SK-N-SH treated with all-trans-retinoic acid at 6 μM for 48 hours (cell line): Measurements from ENCODE around the gene EN1.

Experiments used
- ATAC-seq: fragments of 200-7000 bp; cut with Tn5 transposase; 3 replicates; pipeline ENCODE4 v1.9.1; 2020; ENCODE audit warnings: mild to moderate bottlenecking, moderate library complexity
- BACH2 ChIP-seq: fragments of 250-450 bp; sonication (Bioruptor Pico); IDR thresholded peaks from 2 replicates; pipeline ENCODE4 v1.9.0; 2021; ENCODE audit warnings: mild to moderate bottlenecking, borderline replicate concordance
- CREB5 ChIP-seq: fragments of 250-450 bp; sonication (Bioruptor Pico); IDR thresholded peaks from 2 replicates; pipeline ENCODE4 v1.5.1; 2020; ENCODE audit warnings: low read depth, mild to moderate bottlenecking, moderate library complexity
- CSDC2 ChIP-seq: fragments of 250-450 bp; sonication (Bioruptor Pico); IDR thresholded peaks from 2 replicates; pipeline ENCODE4 v1.5.0; 2020; ENCODE audit warnings: mild to moderate bottlenecking, moderate library complexity
- CSRNP3 ChIP-seq: fragments of 250-450 bp; sonication (Bioruptor Pico); IDR thresholded peaks from 2 replicates; pipeline ENCODE4 v1.5.1; 2021; ENCODE audit warnings: mild to moderate bottlenecking, moderate library complexity
- ESRRG ChIP-seq: fragments of 250-450 bp; sonication (Bioruptor Pico); IDR thresholded peaks from 2 replicates; pipeline ENCODE4 v1.6.1; 2021; ENCODE audit warnings: mild to moderate bottlenecking
- OSR1 ChIP-seq: fragments of 250-450 bp; sonication (Bioruptor Pico); IDR thresholded peaks from 2 replicates; pipeline ENCODE4 v1.8.0; 2022; ENCODE audit warnings: moderate library complexity, mild to moderate bottlenecking, inconsistent platforms
- POU6F1 ChIP-seq: fragments of 250-450 bp; sonication (Bioruptor Pico); IDR thresholded peaks from 2 replicates; pipeline ENCODE4 v1.8.0; 2021; ENCODE audit warnings: low read depth, mild to moderate bottlenecking, moderate library complexity, borderline replicate concordance
- PPARA ChIP-seq: fragments of 250-450 bp; sonication (Bioruptor Pico); IDR thresholded peaks from 2 replicates; pipeline ENCODE4 v1.5.0; 2020; ENCODE audit warnings: mild to moderate bottlenecking, borderline replicate concordance
- RARB ChIP-seq: fragments of 250-450 bp; sonication (Bioruptor Pico); IDR thresholded peaks from 2 replicates; pipeline ENCODE4 v1.8.0; 2021; ENCODE audit warnings: mild to moderate bottlenecking, moderate library complexity
- TCF4 ChIP-seq: fragments of 250-450 bp; sonication (Bioruptor Pico); IDR thresholded peaks from 2 replicates; pipeline ENCODE4 v1.8.0; 2021; ENCODE audit warnings: mild to moderate bottlenecking, moderate library complexity, borderline replicate concordance
- TOX ChIP-seq: fragments of 250-450 bp; sonication (Bioruptor Pico); IDR thresholded peaks from 2 replicates; pipeline ENCODE4 v1.8.0; 2021; ENCODE audit warnings: mild to moderate bottlenecking, moderate library complexity, borderline replicate concordance
- TSHZ2 ChIP-seq: fragments of 250-450 bp; sonication (Bioruptor Pico); IDR thresholded peaks from 2 replicates; pipeline ENCODE4 v1.5.0; 2020; ENCODE audit warnings: mild to moderate bottlenecking, moderate library complexity
- ZC3H10 ChIP-seq: fragments of 250-450 bp; sonication (Bioruptor Pico); IDR thresholded peaks from 2 replicates; pipeline ENCODE4 v1.5.1; 2021; ENCODE audit warnings: mild to moderate bottlenecking, moderate library complexity
- ZFP3 ChIP-seq: fragments of 250-450 bp; sonication (Bioruptor Pico); IDR thresholded peaks from 2 replicates; pipeline ENCODE4 v1.5.0; 2020; ENCODE audit warnings: mild to moderate bottlenecking, moderate library complexity
- ZFP30 ChIP-seq: fragments of 450-650 bp; formaldehyde crosslinking; IDR thresholded peaks from 2 replicates; pipeline ENCODE4 v1.5.0; 2022; ENCODE audit warnings: mild to moderate bottlenecking, moderate library complexity
- ZNF565 ChIP-seq: fragments of 450-650 bp; formaldehyde crosslinking; conservative IDR thresholded peaks from 2 replicates; pipeline ENCODE4 v1.5.0; 2020; ENCODE audit warnings: low read depth, mild to moderate bottlenecking, moderate library complexity
- ZNF70 ChIP-seq: fragments of 450-650 bp; formaldehyde crosslinking; IDR thresholded peaks from 2 replicates; pipeline ENCODE4 v1.5.0; 2020; ENCODE audit warnings: mild to moderate bottlenecking, moderate library complexity

Gene EN1

GRCh38 chr2:118849226-118850167, 2.0 kb upstream of the EN1 start:
- ATAC-seq = no peak
- TF ChIP-seq ZNF565 (CRISPR knock-in tag) (no peak), TSHZ2 (CRISPR knock-in tag) (no peak), PPARA (CRISPR knock-in tag) (no peak), ZC3H10 (CRISPR knock-in tag) (no peak), CREB5 (CRISPR knock-in tag) (no peak), RARB (no peak)

- no peak for ATAC-seq
- no peak for TF ChIP-seq CREB5 (CRISPR knock-in tag)
- TF ChIP-seq POU6F1 (CRISPR knock-in tag) = no peak
- no peak for TF ChIP-seq TCF4 (CRISPR knock-in tag)
- no peak for TF ChIP-seq ZFP30
- no peak for TF ChIP-seq TOX (CRISPR knock-in tag)
- TF ChIP-seq ZNF70 (CRISPR knock-in tag) = no peak
- no peak for TF ChIP-seq ESRRG (CRISPR knock-in tag)
- no peak for TF ChIP-seq CSRNP3 (CRISPR knock-in tag)
- no peak for TF ChIP-seq ZFP3 (CRISPR knock-in tag)
- TF ChIP-seq BACH2 = no peak
- TF ChIP-seq TSHZ2 (CRISPR knock-in tag) = no peak
- TF ChIP-seq OSR1 (CRISPR knock-in tag) = no peak
- no peak for TF ChIP-seq CSDC2 (CRISPR knock-in tag)
Measured at GRCh38 chr2:118848381-118849225, 1.2 kb upstream of the EN1 start.
